Neural cell (in vitro differentiated cells): ENCODE data around the gene RAI14. TPM values are rescaled to one million over a fixed set of nuclear protein-coding genes. Genes with fewer than 3 reads are reported as not detected.

Experiments used
- H2AFZ ChIP-seq: fragments of 200-600, 300-800 bp; sonication (generic), shearing (Covaris generic); 2 replicates; pipeline ENCODE4 v1.6.0; 2014; ENCODE audit warnings: low read depth, mild to moderate bottlenecking, antibody characterized with exemption, low read length, moderate library complexity
- H3F3A ChIP-seq: fragments of 200-600 bp; shearing (Covaris generic); 2 replicates; pipeline ENCODE4 v1.6.1; 2016; ENCODE audit warnings: mild to moderate bottlenecking, moderate library complexity, mixed read lengths, antibody characterized with exemption, low read length; ENCODE audit not compliant: insufficient read depth, poor library complexity, severe bottlenecking
- H3K27ac ChIP-seq: fragments of 200-600, 300-800 bp; sonication (generic), shearing (Covaris generic); 2 replicates; pipeline ENCODE4 v1.5.1; 2014; ENCODE audit warnings: mild to moderate bottlenecking, low read length, moderate library complexity
- H3K27me3 ChIP-seq: fragments of 300-800, 200-600 bp; sonication (generic), shearing (Covaris generic); 2 replicates; pipeline ENCODE4 v1.6.0; 2014; ENCODE audit warnings: mild to moderate bottlenecking, low read depth, low read length, moderate library complexity; ENCODE audit not compliant: insufficient read depth
- H3K36me3 ChIP-seq: fragments of 300-800, 200-600 bp; sonication (generic), shearing (Covaris generic); 2 replicates; pipeline ENCODE4 v1.5.1; 2014; ENCODE audit warnings: mild to moderate bottlenecking, antibody characterized with exemption, low read length, moderate library complexity; ENCODE audit not compliant: insufficient read depth
- H3K4me2 ChIP-seq: fragments of 300-800, 200-600 bp; sonication (generic), shearing (Covaris generic); 2 replicates; pipeline ENCODE4 v1.6.0; 2014; ENCODE audit warnings: mild to moderate bottlenecking, low read length
- H3K4me3 ChIP-seq: fragments of 300-800, 200-600 bp; sonication (generic), shearing (Covaris generic); 2 replicates; pipeline ENCODE4 v1.5.1; 2014; ENCODE audit warnings: mild to moderate bottlenecking, low read length, moderate library complexity
- H3K79me2 ChIP-seq: fragments of 200-600 bp; shearing (Covaris generic); replicated peaks from 2 replicates; pipeline ENCODE4 v1.6.0; 2014; ENCODE audit warnings: mild to moderate bottlenecking, low read length, moderate library complexity; ENCODE audit not compliant: insufficient read depth
- H3K9ac ChIP-seq: fragments of 300-800, 200-600 bp; sonication (generic), shearing (Covaris generic); 2 replicates; pipeline ENCODE4 v1.6.1; 2016; ENCODE audit warnings: mild to moderate bottlenecking, low read length, mixed read lengths
- H3K9me2 ChIP-seq: fragments of 200-600 bp; shearing (Covaris generic); 2 replicates; pipeline ENCODE4 v1.6.1; 2016; ENCODE audit warnings: mild to moderate bottlenecking, low read length, mixed read lengths; ENCODE audit not compliant: insufficient read depth
- H3K9me3 ChIP-seq: fragments of 200-600, 300-800 bp; sonication (generic), shearing (Covaris generic); 2 replicates; pipeline ENCODE4 v1.6.1; 2016; ENCODE audit warnings: mild to moderate bottlenecking, mixed run types, low read length, moderate library complexity, mixed read lengths
- H4K20me1 ChIP-seq: fragments of 200-600 bp; shearing (Covaris generic); 2 replicates; pipeline ENCODE4 v1.6.1; 2016; ENCODE audit warnings: mild to moderate bottlenecking, mixed run types; ENCODE audit not compliant: insufficient read depth
- EP300 ChIP-seq: fragments of 450-650 bp; conservative IDR thresholded peaks from 2 replicates; pipeline ENCODE4 v1.6.1; 2014; ENCODE audit warnings: antibody characterized with exemption, mild to moderate bottlenecking, moderate library complexity; ENCODE audit not compliant: poor library complexity, severe bottlenecking
- EZH2 ChIP-seq: fragments of 200-600, 300-800 bp; shearing (Covaris generic), sonication (generic); IDR thresholded peaks from 2 replicates; pipeline ENCODE4 v1.6.1; 2014; ENCODE audit warnings: antibody characterized with exemption, low read length, borderline replicate concordance, mild to moderate bottlenecking; ENCODE audit not compliant: insufficient read depth, poor library complexity, severe bottlenecking
- MXI1 ChIP-seq: fragments of 450-650 bp; conservative IDR thresholded peaks from 2 replicates; pipeline ENCODE4 v1.6.1; 2014; ENCODE audit warnings: antibody characterized with exemption, mild to moderate bottlenecking; ENCODE audit not compliant: poor library complexity, severe bottlenecking
- POLR2AphosphoS5 ChIP-seq: IDR thresholded peaks from 2 replicates; pipeline ENCODE4 v1.6.1; 2012
- RAD21 ChIP-seq: fragments of 450-650 bp; conservative IDR thresholded peaks from 2 replicates; pipeline ENCODE4 v1.6.1; 2014; ENCODE audit warnings: antibody characterized with exemption, mild to moderate bottlenecking, moderate library complexity
- SMC3 ChIP-seq: fragments of 450-650 bp; conservative IDR thresholded peaks from 2 replicates; pipeline ENCODE4 v1.6.1; 2014; ENCODE audit warnings: antibody characterized with exemption, mild to moderate bottlenecking, moderate library complexity; ENCODE audit not compliant: poor library complexity
- TAF1 ChIP-seq: IDR thresholded peaks from 2 replicates; pipeline ENCODE4 v1.6.1; 2012; ENCODE audit warnings: low read depth
- polyA plus RNA-seq: library from polyadenylated mRNA; depleted of rRNA; stranded (reverse); fragments of >200 nt; gene quantifications from 2 replicates; pipeline ENCODE4 v1.2.3, GENCODE V29; 2014
- TF ChIP-seq, protein P1 (sequence below): IDR thresholded peaks from 2 replicates; pipeline ENCODE4 v1.6.1; 2012; ENCODE audit warnings: borderline replicate concordance
- TF ChIP-seq, protein P2 (sequence below): fragments of 450-650 bp; IDR thresholded peaks from 2 replicates; pipeline ENCODE4 v1.5.1; 2014; ENCODE audit warnings: antibody characterized with exemption, mild to moderate bottlenecking, moderate library complexity; ENCODE audit not compliant: poor library complexity, severe bottlenecking

Gene RAI14
- polyA plus RNA-seq, 1 donor from 2014 or later = 7.8 TPM

DNA sequence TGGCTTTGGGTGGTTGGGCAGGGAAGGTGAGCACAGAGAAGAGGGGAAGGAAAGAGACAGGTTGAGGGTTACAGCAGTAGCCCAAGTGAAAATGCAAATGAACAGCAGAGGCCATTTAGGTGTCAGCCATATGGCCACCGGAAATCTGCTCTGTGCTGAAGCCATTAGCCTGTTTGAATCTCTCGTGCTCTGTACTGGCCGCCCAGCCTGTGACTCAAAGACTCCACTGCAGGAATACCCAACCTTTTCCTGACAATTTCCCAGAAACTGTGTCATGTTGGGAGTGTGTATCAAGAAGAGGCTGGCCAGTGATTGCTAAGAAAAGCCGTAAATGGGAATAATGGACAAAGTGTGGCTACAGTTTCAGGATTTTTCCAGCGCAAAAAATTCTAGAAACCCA, 35.9 kb upstream of the RAI14 start:
- Histone ChIP-seq H3K27ac (no peak overlapping the region), H3K79me2 (no peaks in the 10 kb centered on the region), H3K9ac (no peak overlapping the region), H3K4me2 (no peak overlapping the region), H3K9me2 (no peaks in the 10 kb centered on the region), H3F3A (no peaks in the 10 kb centered on the region), H4K20me1 (no peaks in the 10 kb centered on the region), H3K4me3 (no peak overlapping the region), H3K36me3 (no peaks in the 10 kb centered on the region), H2AFZ (no peak overlapping the region), H3K27me3 (no peaks in the 10 kb centered on the region), H3K9me3 (no peaks in the 10 kb centered on the region)
- TF ChIP-seq MXI1 (no peak), POLR2AphosphoS5 (no peak), RAD21 (no peak), TAF1 (no peak), EZH2 (no peak)
- TF ChIP-seq, protein P1, sequence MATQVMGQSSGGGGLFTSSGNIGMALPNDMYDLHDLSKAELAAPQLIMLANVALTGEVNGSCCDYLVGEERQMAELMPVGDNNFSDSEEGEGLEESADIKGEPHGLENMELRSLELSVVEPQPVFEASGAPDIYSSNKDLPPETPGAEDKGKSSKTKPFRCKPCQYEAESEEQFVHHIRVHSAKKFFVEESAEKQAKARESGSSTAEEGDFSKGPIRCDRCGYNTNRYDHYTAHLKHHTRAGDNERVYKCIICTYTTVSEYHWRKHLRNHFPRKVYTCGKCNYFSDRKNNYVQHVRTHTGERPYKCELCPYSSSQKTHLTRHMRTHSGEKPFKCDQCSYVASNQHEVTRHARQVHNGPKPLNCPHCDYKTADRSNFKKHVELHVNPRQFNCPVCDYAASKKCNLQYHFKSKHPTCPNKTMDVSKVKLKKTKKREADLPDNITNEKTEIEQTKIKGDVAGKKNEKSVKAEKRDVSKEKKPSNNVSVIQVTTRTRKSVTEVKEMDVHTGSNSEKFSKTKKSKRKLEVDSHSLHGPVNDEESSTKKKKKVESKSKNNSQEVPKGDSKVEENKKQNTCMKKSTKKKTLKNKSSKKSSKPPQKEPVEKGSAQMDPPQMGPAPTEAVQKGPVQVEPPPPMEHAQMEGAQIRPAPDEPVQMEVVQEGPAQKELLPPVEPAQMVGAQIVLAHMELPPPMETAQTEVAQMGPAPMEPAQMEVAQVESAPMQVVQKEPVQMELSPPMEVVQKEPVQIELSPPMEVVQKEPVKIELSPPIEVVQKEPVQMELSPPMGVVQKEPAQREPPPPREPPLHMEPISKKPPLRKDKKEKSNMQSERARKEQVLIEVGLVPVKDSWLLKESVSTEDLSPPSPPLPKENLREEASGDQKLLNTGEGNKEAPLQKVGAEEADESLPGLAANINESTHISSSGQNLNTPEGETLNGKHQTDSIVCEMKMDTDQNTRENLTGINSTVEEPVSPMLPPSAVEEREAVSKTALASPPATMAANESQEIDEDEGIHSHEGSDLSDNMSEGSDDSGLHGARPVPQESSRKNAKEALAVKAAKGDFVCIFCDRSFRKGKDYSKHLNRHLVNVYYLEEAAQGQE = no peak
- TF ChIP-seq, protein P2, sequence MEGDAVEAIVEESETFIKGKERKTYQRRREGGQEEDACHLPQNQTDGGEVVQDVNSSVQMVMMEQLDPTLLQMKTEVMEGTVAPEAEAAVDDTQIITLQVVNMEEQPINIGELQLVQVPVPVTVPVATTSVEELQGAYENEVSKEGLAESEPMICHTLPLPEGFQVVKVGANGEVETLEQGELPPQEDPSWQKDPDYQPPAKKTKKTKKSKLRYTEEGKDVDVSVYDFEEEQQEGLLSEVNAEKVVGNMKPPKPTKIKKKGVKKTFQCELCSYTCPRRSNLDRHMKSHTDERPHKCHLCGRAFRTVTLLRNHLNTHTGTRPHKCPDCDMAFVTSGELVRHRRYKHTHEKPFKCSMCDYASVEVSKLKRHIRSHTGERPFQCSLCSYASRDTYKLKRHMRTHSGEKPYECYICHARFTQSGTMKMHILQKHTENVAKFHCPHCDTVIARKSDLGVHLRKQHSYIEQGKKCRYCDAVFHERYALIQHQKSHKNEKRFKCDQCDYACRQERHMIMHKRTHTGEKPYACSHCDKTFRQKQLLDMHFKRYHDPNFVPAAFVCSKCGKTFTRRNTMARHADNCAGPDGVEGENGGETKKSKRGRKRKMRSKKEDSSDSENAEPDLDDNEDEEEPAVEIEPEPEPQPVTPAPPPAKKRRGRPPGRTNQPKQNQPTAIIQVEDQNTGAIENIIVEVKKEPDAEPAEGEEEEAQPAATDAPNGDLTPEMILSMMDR = no peak

DNA sequence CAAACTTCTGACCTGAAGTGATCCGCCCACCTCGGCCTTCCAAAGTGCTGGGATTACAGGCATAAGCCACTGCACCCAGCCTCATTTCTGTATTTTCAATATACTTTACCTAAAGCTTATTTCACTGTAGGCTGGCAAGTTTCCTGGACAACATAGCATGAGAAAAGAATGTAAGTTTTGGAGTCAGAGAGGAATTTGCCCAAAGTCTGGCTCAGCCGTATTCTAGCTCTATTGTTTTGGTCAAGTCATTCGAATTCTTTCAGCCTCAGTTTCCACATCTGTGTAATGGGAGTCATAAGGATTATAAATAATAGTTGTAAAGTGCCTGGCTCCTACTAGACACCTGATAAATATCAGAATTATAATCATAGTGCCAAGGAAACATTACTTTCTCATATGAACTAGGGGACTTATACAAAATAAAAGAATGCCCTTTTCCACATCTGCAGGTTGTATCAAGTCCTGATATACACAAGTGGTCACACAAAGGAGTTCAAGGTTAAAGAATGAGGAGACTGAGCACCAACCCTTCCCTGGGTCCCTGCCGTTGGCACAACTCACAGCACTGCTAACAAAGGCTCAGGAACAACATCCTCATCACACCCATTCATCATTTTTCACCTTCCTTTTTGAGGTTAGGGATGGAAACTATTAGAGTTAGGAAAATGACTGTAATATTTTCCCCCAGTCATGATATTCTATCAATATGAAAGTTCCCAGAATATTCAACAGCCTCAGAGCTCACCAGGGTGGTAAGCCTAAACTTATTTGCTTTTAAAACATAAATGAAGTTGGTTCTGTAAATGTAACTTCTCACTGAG, 34.6 kb upstream of the RAI14 start:
- H4K20me1 ChIP-seq = no peaks in the 10 kb centered on the region
- H3K79me2 ChIP-seq = no peaks in the 10 kb centered on the region
- H3K36me3 ChIP-seq = no peaks in the 10 kb centered on the region
- no peaks in the 10 kb centered on the region for H3K9me2 ChIP-seq
- no peak overlapping the region for H3K27ac ChIP-seq
- H3F3A ChIP-seq = no peaks in the 10 kb centered on the region
- no peak overlapping the region for H2AFZ ChIP-seq
- no peak overlapping the region for H3K9ac ChIP-seq
- H3K9me3 ChIP-seq = no peaks in the 10 kb centered on the region
- TF ChIP-seq POLR2AphosphoS5 (no peak), RAD21 (no peak), MXI1 (no peak), SMC3 (no peak), EZH2 (no peak), TAF1 (no peak), EP300 (no peak)
- TF ChIP-seq, protein P2 = no peak
- TF ChIP-seq, protein P1 = no peak
- no peak overlapping the region for H3K4me3 ChIP-seq
- H3K4me2 ChIP-seq = no peak overlapping the region
- no peaks in the 10 kb centered on the region for H3K27me3 ChIP-seq
